CD14-positive monocyte (primary cell): ENCODE measurements around the gene GPR33. TPM values are rescaled to one million over a fixed set of nuclear protein-coding genes. Genes with fewer than 3 reads are reported as not detected.

Source experiments
- DNase-seq, 3 donors: peaks; one replicate each; pipeline ENCODE4 v3.0.0-alpha.2; 2011 to 2022
- H2AFZ ChIP-seq: 2 replicates; pipeline ENCODE4 v1.6.0; 2012; ENCODE audit warnings: mild to moderate bottlenecking, low read depth, low read length, inconsistent platforms; ENCODE audit not compliant: insufficient read depth, poor library complexity, severe bottlenecking
- H3K27ac ChIP-seq, 2 donors: 1 replicate in 1 of 2; 2 replicates in 1 of 2; pipeline ENCODE4 v1.5.1; 2012 to 2013; ENCODE audit warnings: low read length in 2 of 2, control low read depth in 1 of 2, inconsistent platforms in 1 of 2, low read depth in 1 of 2, mild to moderate bottlenecking in 1 of 2
- H3K27me3 ChIP-seq, 2 donors: one replicate each; pipeline versions ENCODE4 v1.6.0 to v1.6.1; 2011 to 2013; ENCODE audit warnings: low read length in 2 of 2; ENCODE audit not compliant: control insufficient read depth in 2 of 2, insufficient read depth in 2 of 2
- H3K36me3 ChIP-seq, 2 donors: replicated peaks in 1 of 2; 1 replicate in 1 of 2; 2 replicates in 1 of 2; pipeline versions ENCODE4 v1.5.1 to v1.6.1; 2012 to 2013; ENCODE audit warnings: low read length in 2 of 2, control low read depth in 1 of 2, inconsistent platforms in 1 of 2, mild to moderate bottlenecking in 1 of 2; ENCODE audit not compliant: insufficient read depth in 2 of 2, control insufficient read depth in 1 of 2
- H3K4me1 ChIP-seq, 2 donors: 1 replicate in 1 of 2; 2 replicates in 1 of 2; pipeline versions ENCODE4 v1.5.1 to v1.6.1; 2012 to 2013; ENCODE audit warnings: low read length in 2 of 2, control low read depth in 1 of 2, inconsistent platforms in 1 of 2, mild to moderate bottlenecking in 1 of 2, moderate library complexity in 1 of 2; ENCODE audit not compliant: insufficient read depth in 2 of 2, control insufficient read depth in 1 of 2
- H3K4me2 ChIP-seq: replicated peaks from 2 replicates; pipeline ENCODE3; 2012; ENCODE audit warnings: low read length, moderate library complexity, mild to moderate bottlenecking; ENCODE audit not compliant: poor library complexity, severe bottlenecking; ENCODE audit errors: extremely low read depth
- H3K4me3 ChIP-seq, 3 experiments: fragments of 200-600 bp in 1 of 3; sonication (generic) in 1 of 3; replicated peaks in 1 of 3; 1 replicate in 2 of 3; 2 replicates in 1 of 3; pipeline ENCODE4 v1.5.1; 2011 to 2013; ENCODE audit warnings: low read length in 3 of 3, mild to moderate bottlenecking in 3 of 3, control low read depth in 2 of 3, low read depth in 2 of 3, inconsistent platforms in 1 of 3, moderate library complexity in 1 of 3
- H3K79me2 ChIP-seq: 2 replicates; pipeline ENCODE4 v1.6.0; 2012; ENCODE audit warnings: mild to moderate bottlenecking, control low read depth, inconsistent platforms, low read length, moderate library complexity; ENCODE audit not compliant: insufficient read depth
- H3K9ac ChIP-seq: 2 replicates; pipeline ENCODE4 v1.6.0; 2017; ENCODE audit warnings: low read length, mild to moderate bottlenecking; ENCODE audit not compliant: insufficient read depth, poor library complexity, severe bottlenecking
- H3K9me3 ChIP-seq, 2 donors: replicated peaks in 1 of 2; 1 replicate in 1 of 2; 2 replicates in 1 of 2; pipeline versions ENCODE4 v1.5.1 to v1.6.1; 2012 to 2013; ENCODE audit warnings: low read length in 2 of 2, control low read depth in 1 of 2; ENCODE audit not compliant: control insufficient read depth in 1 of 2, insufficient read depth in 1 of 2
- H4K20me1 ChIP-seq: 2 replicates; pipeline ENCODE4 v1.6.0; 2012; ENCODE audit warnings: mild to moderate bottlenecking, low read length, control low read depth, moderate library complexity; ENCODE audit not compliant: insufficient read depth
- H3K27ac Mint-ChIP-seq, 7 donors: one replicate each; pipeline ENCODE4 v1.8.0; 2020; ENCODE audit warnings: mild to moderate bottlenecking in 7 of 7, mixed read lengths in 7 of 7, moderate library complexity in 6 of 7, inconsistent platforms in 2 of 7
- H3K27me3 Mint-ChIP-seq, 3 donors: one replicate each; pipeline ENCODE4 v1.8.0; 2021 to 2022; ENCODE audit warnings: low read depth in 3 of 3, mild to moderate bottlenecking in 3 of 3, mixed read lengths in 3 of 3, moderate library complexity in 3 of 3, inconsistent platforms in 1 of 3
- H3K36me3 Mint-ChIP-seq, 2 donors: one replicate each; pipeline ENCODE4 v1.8.0; 2020; ENCODE audit warnings: mixed read lengths in 2 of 2, inconsistent platforms in 1 of 2, mild to moderate bottlenecking in 1 of 2
- H3K4me1 Mint-ChIP-seq: one replicate; pipeline ENCODE4 v1.8.0; 2020; ENCODE audit warnings: mild to moderate bottlenecking, mixed read lengths
- H3K4me3 Mint-ChIP-seq, 2 donors: one replicate each; pipeline ENCODE4 v1.8.0; 2020; ENCODE audit warnings: mild to moderate bottlenecking in 2 of 2, mixed read lengths in 2 of 2, moderate library complexity in 1 of 2
- H3K9me3 Mint-ChIP-seq, 7 donors: one replicate each; pipeline ENCODE4 v1.8.0; 2020 to 2022; ENCODE audit warnings: mixed read lengths in 7 of 7, mild to moderate bottlenecking in 6 of 7, moderate library complexity in 6 of 7, inconsistent platforms in 2 of 7
- intact Hi-C, 2 donors: fragments of 100-400 bp; cut with micrococcal nuclease; formaldehyde crosslinking; loops; one replicate each; pipeline versions ENCODE4 v1.15.0 to v1.15.1; 2023
- polyA plus RNA-seq, 3 donors: library from polyadenylated mRNA; depleted of rRNA in 1 of 3; unstranded in 2 of 3; stranded (reverse) in 1 of 3; fragments of 300-500 nt in 2 of 3; fragments of >200 nt in 1 of 3; fragmentation: Illumina TruSeq in 2 of 3; gene quantifications; 1 replicate in 2 of 3; 2 replicates in 1 of 3; pipeline ENCODE4 v1.2.3, GENCODE V29; 2012 to 2021
- TF ChIP-seq, protein P1 (sequence below): fragments of 200-600 bp; IDR thresholded peaks from one replicate; pipeline ENCODE4 v1.8.0; 2022; ENCODE audit warnings: antibody characterized with exemption, mild to moderate bottlenecking

The GPR33 gene
- polyA plus RNA-seq, 3 donors: 0.15 to 0.53 (median 0.28) TPM

DNA sequence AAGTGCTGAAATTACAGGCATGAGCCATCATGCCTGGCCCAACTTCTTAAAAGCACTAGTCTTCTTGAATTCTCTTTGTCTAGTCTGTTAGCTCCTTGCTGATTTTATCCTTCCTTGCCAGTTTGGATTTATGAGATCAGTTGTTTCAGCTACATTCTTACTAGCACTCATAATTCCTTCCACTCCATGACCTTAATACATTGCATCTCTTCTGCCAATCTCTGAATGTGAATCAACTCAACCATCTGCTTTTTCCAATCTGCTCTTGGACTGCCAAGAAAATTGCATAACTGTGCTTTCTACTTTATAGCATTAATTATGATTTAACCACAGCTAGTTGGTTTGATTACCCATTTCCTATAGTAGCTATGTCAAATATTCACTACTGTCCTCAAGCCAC is 52.6 kb downstream of the GPR33 start:
- H4K20me1 ChIP-seq: no peaks in the 10 kb centered on the region
- no peak overlapping the region for H3K27ac Mint-ChIP-seq
- TF ChIP-seq, protein P1, sequence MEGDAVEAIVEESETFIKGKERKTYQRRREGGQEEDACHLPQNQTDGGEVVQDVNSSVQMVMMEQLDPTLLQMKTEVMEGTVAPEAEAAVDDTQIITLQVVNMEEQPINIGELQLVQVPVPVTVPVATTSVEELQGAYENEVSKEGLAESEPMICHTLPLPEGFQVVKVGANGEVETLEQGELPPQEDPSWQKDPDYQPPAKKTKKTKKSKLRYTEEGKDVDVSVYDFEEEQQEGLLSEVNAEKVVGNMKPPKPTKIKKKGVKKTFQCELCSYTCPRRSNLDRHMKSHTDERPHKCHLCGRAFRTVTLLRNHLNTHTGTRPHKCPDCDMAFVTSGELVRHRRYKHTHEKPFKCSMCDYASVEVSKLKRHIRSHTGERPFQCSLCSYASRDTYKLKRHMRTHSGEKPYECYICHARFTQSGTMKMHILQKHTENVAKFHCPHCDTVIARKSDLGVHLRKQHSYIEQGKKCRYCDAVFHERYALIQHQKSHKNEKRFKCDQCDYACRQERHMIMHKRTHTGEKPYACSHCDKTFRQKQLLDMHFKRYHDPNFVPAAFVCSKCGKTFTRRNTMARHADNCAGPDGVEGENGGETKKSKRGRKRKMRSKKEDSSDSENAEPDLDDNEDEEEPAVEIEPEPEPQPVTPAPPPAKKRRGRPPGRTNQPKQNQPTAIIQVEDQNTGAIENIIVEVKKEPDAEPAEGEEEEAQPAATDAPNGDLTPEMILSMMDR: no peak
- no peaks in the 10 kb centered on the region for H3K36me3 ChIP-seq
- H3K4me1 ChIP-seq: no peaks in the 10 kb centered on the region
- no peaks in the 10 kb centered on the region for H3K9me3 ChIP-seq
- no peaks in the 10 kb centered on the region for H3K79me2 ChIP-seq
- intact Hi-C loops: no loop called here
- H3K9me3 Mint-ChIP-seq: peaks cover 5 to 16% (median 7%) of the 10 kb centered on the region in 7 donors
- no peak overlapping the region for H3K4me2 ChIP-seq
- H3K36me3 Mint-ChIP-seq: peaks cover 2 to 7% of the 10 kb centered on the region in 2 donors
- H3K4me1 Mint-ChIP-seq: peaks cover 5% of the 10 kb centered on the region
- H3K4me3 Mint-ChIP-seq: no peak overlapping the region
- H2AFZ ChIP-seq: no peak overlapping the region
- H3K4me3 ChIP-seq: no peak overlapping the region
- no peak for DNase-seq
- H3K9ac ChIP-seq: no peak overlapping the region
- H3K27me3 Mint-ChIP-seq: no peaks in the 10 kb centered on the region
- no peaks in the 10 kb centered on the region for H3K27me3 ChIP-seq
- H3K27ac ChIP-seq: no peak overlapping the region

Other genes starting within 250 kb of the GPR33 start
- 10 to 100 TPM; 13.1 to 21.0 (median 16.8) TPM for gene HEATR5A, start 67.5 kb downstream of the GPR33 start, polyA plus RNA-seq
- 10 to 100 TPM in 2 of 3 donors, 1 to 10 TPM in 1; 6.4 to 16.6 (median 15.0) TPM for gene DTD2, start 30.5 kb downstream of the GPR33 start, polyA plus RNA-seq
- 1 to 10 TPM in 2 of 3 donors, under 1 TPM in 1; 0.75 to 2.4 (median 2.3) TPM for gene NUBPL, start 73.4 kb upstream of the GPR33 start, polyA plus RNA-seq